HUES48 (cell line): ENCODE results near the gene SLC6A13.
"Not testable (repeated sequence)": the region's sequence is repeated elsewhere in the genome, so short reads cannot be mapped to it uniquely, and the experiment has no call there.

Source experiments
- H3K27ac ChIP-seq: one replicate; pipeline ENCODE4 v1.7.0; 2013; ENCODE audit warnings: low read depth, low read length, inconsistent platforms
- H3K27me3 ChIP-seq: 2 replicates; pipeline ENCODE4 v1.6.1; 2013; ENCODE audit warnings: mild to moderate bottlenecking, low read length; ENCODE audit not compliant: control insufficient read depth, insufficient read depth
- H3K36me3 ChIP-seq: 2 replicates; pipeline ENCODE4 v1.6.1; 2013; ENCODE audit warnings: low read length; ENCODE audit not compliant: control insufficient read depth, insufficient read depth
- H3K4me1 ChIP-seq: 2 replicates; pipeline ENCODE4 v1.6.1; 2013; ENCODE audit warnings: mild to moderate bottlenecking, low read length; ENCODE audit not compliant: control insufficient read depth, insufficient read depth
- H3K4me3 ChIP-seq: 2 replicates; pipeline ENCODE4 v1.5.1; 2013; ENCODE audit warnings: mild to moderate bottlenecking, low read depth, low read length
- H3K9ac ChIP-seq: 2 replicates; pipeline ENCODE4 v1.6.1; 2013; ENCODE audit warnings: mild to moderate bottlenecking, low read depth, low read length, moderate library complexity
- H3K9me3 ChIP-seq: 2 replicates; pipeline ENCODE4 v1.6.1; 2013; ENCODE audit warnings: low read length; ENCODE audit not compliant: control insufficient read depth, insufficient read depth

SLC6A13 gene

GRCh38 chr12:262817-263216 lies at the start of gene SLC6A13:
SLC6A13 (minus strand) TSS chr12:262836; CDS start chr12:260052, 2,784 bp downstream.
- Histone ChIP-seq H3K27me3 (no peaks in the 10 kb centered on the region; the same call in 1 of the 2 replicates), H3K36me3 (no peaks in the 10 kb centered on the region), H3K4me3 (no peak within 1 kb of the TSS), H3K4me1 (no peaks in the 10 kb centered on the region), H3K27ac (no peak within 1 kb of the TSS), H3K9me3 (no peaks in the 10 kb centered on the region), H3K9ac (no peak within 1 kb of the TSS)

- Histone ChIP-seq H3K4me1 (no peaks in the 10 kb centered on the region), H3K4me3 (no peak overlapping the region), H3K27me3 (no peaks in the 10 kb centered on the region), H3K9ac (no peak overlapping the region), H3K36me3 (peaks cover 99% of the 10 kb centered on the region), H3K9me3 (no peaks in the 10 kb centered on the region), H3K27ac (no peak overlapping the region)
Measured at GRCh38 chr12:308511-308910, 45.9 kb upstream of the SLC6A13 start.

GRCh38 chr12:307406-307805 lies 44.8 kb upstream of the SLC6A13 start:
- no peaks in the 10 kb centered on the region for H3K9me3 ChIP-seq

DNA sequence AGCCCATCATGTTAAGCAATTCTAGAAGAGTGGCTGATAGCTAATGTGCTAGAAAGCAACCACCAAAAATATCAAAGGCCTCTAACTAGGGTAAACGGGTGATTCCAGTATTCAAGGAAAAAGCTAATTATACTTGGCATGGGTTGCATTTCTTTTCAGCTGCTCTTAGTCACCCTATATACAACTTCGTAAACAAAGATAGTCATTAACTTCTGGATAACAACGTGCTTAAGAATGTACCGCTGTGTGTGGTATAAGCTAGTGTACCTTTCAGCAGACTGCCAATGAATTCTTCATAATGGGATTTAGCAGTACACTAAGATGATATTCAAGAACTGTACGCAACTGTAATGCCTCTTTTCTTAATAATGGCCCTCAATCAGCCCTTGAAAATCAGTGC lies 42.2 kb upstream of the SLC6A13 start:
- Histone ChIP-seq H3K27ac (no peak overlapping the region), H3K9me3 (no peaks in the 10 kb centered on the region), H3K27me3 (no peaks in the 10 kb centered on the region), H3K9ac (no peak overlapping the region), H3K36me3 (peaks cover 65% of the 10 kb centered on the region), H3K4me1 (no peaks in the 10 kb centered on the region), H3K4me3 (no peak overlapping the region)

More at GRCh38 chr12:307406-307805, 44.8 kb upstream of the SLC6A13 start:
- Histone ChIP-seq H3K27ac (no peak overlapping the region), H3K4me1 (no peaks in the 10 kb centered on the region), H3K4me3 (no peak overlapping the region), H3K27me3 (no peaks in the 10 kb centered on the region), H3K9ac (no peak overlapping the region), H3K36me3 (peaks cover 91% of the 10 kb centered on the region)

DNA sequence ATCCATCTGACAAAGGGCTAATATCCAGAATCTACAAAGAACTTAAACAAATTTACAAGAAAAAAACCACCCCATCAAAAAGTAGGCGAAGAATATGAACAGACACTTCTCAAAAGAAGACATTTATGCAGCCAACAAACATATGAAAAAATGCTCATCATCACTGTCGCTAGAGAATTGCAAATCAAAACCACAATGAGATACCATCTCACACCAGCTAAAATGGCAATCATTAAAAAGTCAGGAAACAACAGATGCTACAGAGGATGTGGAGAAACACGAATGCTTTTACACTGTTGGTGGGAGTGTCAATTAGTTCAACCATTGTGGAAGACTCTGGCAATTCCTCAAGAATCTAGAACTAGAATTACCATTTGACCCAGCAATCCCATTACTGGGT lies 40.1 kb upstream of the SLC6A13 start:
- not testable (repeated sequence) for H3K9me3 ChIP-seq, H3K4me1 ChIP-seq, H3K27ac ChIP-seq, H3K9ac ChIP-seq, H3K27me3 ChIP-seq, H3K4me3 ChIP-seq
- H3K36me3 ChIP-seq = peaks cover 45% of the 10 kb centered on the region

GRCh38 chr12:300166-300565 lies 37.5 kb upstream of the SLC6A13 start:
- not testable (repeated sequence) for H3K27me3 ChIP-seq, H3K9me3 ChIP-seq, H3K4me1 ChIP-seq, H3K9ac ChIP-seq, H3K27ac ChIP-seq, H3K4me3 ChIP-seq
- H3K36me3 ChIP-seq = peaks cover 41% of the 10 kb centered on the region

- not testable (repeated sequence) for H3K9ac ChIP-seq, H3K27ac ChIP-seq, H3K9me3 ChIP-seq, H3K4me3 ChIP-seq, H3K4me1 ChIP-seq, H3K27me3 ChIP-seq
- H3K36me3 ChIP-seq = peaks cover 41% of the 10 kb centered on the region
Measured at GRCh38 chr12:299511-299910, 36.9 kb upstream of the SLC6A13 start.

DNA sequence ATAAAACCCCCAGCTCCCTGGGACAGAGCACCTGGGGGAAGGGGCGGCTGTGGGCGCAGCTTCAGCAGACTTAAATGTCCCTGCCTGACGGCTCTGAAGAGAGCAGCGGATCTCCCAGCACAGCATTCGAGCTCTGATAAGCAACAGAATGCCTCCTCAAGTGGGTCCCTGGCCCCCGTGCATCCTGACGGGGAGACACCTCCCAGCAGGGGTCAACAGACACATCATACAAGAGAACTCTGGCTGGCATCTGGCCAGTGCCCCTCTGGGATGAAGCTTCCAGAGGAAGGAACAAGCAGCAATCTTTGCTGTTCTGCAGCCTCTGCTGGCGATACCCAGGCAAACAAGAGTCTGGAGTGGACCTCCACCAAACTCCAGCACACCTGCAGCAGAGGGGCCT lies 35.4 kb upstream of the SLC6A13 start:
- not testable (repeated sequence) for H3K4me3 ChIP-seq, H3K9ac ChIP-seq

DNA sequence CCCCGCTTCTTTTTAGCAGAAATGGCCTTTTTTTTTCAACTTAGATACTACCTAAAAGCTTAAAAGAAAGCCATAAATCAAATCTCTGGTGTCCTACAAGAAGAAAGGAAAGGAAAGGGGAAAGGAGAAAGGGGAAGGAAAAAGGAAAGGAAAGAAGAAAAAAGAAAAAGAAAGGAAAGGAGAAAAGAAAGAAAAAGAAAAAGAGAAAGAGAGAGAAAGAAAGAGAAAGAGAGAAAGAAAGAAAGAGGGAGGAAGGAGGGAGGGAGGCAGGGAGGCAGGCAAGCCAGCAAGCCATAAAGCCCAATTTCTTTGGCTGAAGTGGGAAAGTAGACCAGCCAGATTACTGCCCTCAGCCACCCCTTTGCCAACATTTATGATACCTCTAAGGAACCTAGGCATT lies 32.5 kb upstream of the SLC6A13 start:
- Histone ChIP-seq H3K27me3 (no peaks in the 10 kb centered on the region), H3K27ac (no peak overlapping the region), H3K9me3 (no peaks in the 10 kb centered on the region), H3K9ac (no peak overlapping the region), H3K4me1 (no peaks in the 10 kb centered on the region), H3K4me3 (no peak overlapping the region), H3K36me3 (peaks cover 62% of the 10 kb centered on the region)

More for the DNA sequence above, 35.4 kb upstream of the SLC6A13 start:
- not testable (repeated sequence) for H3K9me3 ChIP-seq, H3K4me1 ChIP-seq, H3K27ac ChIP-seq, H3K27me3 ChIP-seq
- H3K36me3 ChIP-seq = peaks cover 40% of the 10 kb centered on the region

GRCh38 chr12:293199-293598 lies 30.6 kb upstream of the SLC6A13 start:
- H3K27ac ChIP-seq = no peak overlapping the region
- H3K36me3 ChIP-seq = peaks cover 68% of the 10 kb centered on the region
- no peaks in the 10 kb centered on the region for H3K4me1 ChIP-seq
- no peaks in the 10 kb centered on the region for H3K27me3 ChIP-seq
- H3K9ac ChIP-seq = no peak overlapping the region
- H3K9me3 ChIP-seq = no peaks in the 10 kb centered on the region
- H3K4me3 ChIP-seq = no peak overlapping the region

DNA sequence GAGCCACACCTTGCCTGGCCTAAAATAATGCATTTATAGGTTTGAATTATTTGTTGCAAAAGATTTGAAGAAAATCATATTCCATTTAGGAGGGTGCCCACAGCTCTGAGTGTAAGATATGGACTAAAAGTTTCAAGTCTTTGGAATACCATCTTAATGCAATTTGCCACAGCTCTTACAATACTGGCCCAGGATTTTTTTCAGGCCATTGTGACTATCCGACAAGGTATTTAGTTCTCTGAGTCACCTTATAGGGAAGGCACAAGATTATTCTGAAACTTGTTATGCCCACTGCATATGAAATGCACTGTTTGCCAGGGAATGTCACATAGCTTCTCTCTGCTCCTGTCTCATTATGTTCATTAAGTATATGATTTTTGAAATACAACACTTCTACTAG lies 29.6 kb upstream of the SLC6A13 start:
- Histone ChIP-seq H3K27me3 (no peaks in the 10 kb centered on the region), H3K4me1 (no peaks in the 10 kb centered on the region), H3K27ac (no peak overlapping the region), H3K4me3 (no peak overlapping the region), H3K9me3 (no peaks in the 10 kb centered on the region), H3K36me3 (peaks cover 63% of the 10 kb centered on the region), H3K9ac (no peak overlapping the region)

DNA sequence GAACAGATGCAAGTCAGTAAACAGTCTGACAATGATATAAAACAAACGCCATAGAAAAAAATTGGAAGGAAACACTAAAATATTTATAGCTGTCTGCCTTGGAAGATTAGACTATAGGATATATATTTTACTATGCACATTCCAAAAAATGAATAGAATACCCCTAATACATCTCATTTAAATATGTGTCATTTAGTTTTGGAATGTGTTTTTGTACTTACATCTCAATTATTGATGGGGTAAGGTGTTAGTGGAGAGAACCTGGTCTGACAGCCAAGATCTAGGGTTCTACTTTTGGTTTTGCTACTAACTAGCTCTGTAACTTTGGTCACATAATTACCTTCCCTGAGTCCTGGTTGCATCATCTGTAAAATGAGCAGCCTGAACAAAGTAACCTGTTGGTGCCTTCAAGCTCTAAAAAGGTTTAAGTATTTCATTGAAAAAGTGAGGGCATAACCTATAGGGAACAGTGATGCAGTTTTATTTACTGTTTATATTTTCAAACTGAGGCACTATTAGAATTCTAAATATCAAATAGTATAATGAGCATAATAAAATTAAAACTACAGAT lies 28.6 kb upstream of the SLC6A13 start:
- H3K9ac ChIP-seq = no peak overlapping the region

More for the DNA sequence above, 28.6 kb upstream of the SLC6A13 start:
- no peaks in the 10 kb centered on the region for H3K4me1 ChIP-seq
- no peak overlapping the region for H3K27ac ChIP-seq
- no peaks in the 10 kb centered on the region for H3K9me3 ChIP-seq
- H3K27me3 ChIP-seq = no peaks in the 10 kb centered on the region
- H3K4me3 ChIP-seq = no peak overlapping the region
- peaks cover 55% of the 10 kb centered on the region for H3K36me3 ChIP-seq
